Activated T-cell treated with anti-CD3 and anti-CD28 coated beads for 4 hours (primary cell): Measurements from ENCODE around the gene RPL27A.

Experiments used
- DNase-seq: peaks from one replicate; pipeline ENCODE4 v3.0.0-alpha.2; 2020

The RPL27A gene

DNA sequence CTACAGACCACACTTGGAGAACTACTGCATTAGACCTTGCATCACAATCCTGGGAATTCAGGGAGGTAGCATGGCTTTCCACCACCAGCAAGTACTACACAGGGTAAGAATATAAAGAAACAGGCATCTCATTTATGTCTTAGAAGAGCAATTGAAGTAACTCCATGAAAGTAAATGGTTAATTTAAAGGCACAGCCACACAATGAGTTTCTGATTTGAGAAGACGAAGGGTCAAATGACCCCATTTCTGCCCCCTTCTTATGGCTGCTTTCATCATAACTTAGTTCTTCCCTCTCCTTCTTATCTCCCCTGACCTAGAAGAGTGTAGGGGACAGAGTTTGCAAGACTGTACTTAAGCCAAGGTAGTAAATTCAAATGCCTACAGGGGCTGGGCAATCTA is 6.1 kb upstream of the RPL27A start:
- no peak for DNase-seq

GRCh38 chr11:8679006-8679405 is 3.6 kb upstream of the RPL27A start:
- DNase-seq = no peak

- DNase-seq = no peak
These were observed 722 bp upstream of the RPL27A start for GRCh38 chr11:8681837-8682302.

- no peak for DNase-seq
These were observed 669 bp downstream of the RPL27A start for GRCh38 chr11:8683115-8683807.

DNA sequence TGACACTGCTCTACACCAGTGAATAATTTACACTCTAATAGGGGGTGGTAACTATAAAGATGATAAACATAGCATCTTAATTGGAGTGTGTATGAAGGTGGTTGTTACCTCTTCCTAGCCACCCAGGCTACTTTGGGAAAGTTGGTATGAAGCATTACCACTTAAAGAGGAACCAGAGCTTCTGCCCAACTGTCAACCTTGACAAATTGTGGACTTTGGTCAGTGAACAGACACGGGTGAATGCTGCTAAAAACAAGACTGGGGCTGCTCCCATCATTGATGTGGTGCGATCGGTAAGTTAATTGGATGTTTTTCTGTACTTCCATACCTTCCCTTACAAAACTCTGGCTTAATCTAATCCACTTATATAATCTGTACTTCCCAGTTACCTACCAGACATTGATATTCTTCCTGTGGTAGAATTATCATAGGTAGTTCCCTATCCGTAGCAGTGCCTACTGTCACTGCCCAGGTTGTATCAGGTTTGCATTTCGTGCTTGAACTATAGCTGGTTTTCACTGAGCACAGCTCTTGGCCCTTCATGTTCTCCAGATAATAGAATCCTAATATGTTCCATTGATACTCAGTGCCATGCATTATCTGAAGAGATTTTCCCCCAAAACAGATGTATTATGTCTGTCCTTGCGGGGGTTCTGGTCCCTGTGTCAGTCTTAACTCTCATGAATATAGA is 2.2 kb downstream of the RPL27A start:
- DNase-seq = no peak

DNA sequence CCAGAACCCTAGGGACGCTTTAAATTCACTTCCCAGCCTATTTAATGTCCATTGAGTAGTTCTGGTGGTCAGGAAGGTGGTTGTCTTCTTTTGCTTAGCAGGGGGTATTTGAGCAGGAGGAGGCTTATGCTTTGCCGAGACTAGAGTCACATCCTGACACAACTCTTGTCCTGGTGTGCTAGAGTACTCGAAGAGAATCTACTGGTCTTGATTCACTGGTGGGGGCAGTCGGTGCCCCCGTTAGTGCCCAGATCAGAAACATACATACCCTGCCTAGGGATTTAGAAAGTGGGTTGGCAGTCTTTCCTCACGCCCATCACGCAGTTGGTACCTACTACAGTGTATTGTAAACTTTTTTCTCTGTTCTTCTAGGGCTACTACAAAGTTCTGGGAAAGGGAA is 2.7 kb downstream of the RPL27A start:
- DNase-seq = no peak

GRCh38 chr11:8685820-8686219 is 3.2 kb downstream of the RPL27A start:
- no peak for DNase-seq

GRCh38 chr11:8686325-8686724 is 3.7 kb downstream of the RPL27A start:
- no peak for DNase-seq

DNA sequence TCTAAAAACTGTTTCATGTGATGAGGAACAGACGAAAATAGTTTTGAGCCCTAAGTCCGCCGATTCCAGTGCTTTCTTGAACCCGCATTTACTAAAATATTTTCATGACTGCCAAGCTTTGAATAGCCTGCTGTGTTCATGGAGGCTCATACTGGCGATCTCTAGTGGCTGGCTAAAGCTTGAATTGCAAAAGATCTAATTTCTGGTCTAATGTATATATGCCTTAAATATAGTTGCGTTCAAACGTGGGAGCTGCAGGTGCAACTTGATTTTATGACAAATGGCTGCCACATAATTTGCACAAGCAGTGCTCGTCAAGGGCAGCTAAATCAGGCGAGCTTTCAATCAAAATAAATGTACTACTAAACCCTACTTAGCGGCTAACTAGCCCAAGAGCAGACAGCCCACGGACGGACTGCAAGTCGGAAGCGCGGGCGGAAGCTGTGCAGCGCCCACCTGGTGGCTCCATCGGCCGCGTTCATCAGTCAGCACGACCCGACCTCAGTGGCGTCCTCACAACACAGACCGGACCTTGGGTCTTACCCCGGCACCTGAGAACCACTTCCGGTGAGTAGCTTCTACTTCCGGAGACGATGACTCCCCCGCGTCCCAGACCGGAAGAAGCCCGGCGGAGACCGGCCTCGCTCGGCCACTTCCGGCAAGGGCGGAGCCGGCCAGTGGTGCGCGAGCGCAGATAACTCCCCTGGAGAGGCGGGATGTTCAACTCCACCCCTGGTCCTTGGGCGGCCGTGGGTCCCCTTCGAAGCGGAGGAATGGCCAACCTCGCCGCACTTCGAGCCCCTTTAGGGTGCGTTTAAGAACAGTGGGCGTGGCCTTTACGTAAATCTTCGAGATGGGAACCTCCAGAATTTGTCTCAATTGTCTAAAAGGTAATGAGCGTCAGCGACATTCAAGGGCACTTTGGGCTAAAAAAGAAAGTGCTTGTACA is 6.1 kb downstream of the RPL27A start:
- DNase-seq = peak; percentile 62

GRCh38 chr11:8689726-8690255 is 7.2 kb downstream of the RPL27A start:
- no peak for DNase-seq

DNA sequence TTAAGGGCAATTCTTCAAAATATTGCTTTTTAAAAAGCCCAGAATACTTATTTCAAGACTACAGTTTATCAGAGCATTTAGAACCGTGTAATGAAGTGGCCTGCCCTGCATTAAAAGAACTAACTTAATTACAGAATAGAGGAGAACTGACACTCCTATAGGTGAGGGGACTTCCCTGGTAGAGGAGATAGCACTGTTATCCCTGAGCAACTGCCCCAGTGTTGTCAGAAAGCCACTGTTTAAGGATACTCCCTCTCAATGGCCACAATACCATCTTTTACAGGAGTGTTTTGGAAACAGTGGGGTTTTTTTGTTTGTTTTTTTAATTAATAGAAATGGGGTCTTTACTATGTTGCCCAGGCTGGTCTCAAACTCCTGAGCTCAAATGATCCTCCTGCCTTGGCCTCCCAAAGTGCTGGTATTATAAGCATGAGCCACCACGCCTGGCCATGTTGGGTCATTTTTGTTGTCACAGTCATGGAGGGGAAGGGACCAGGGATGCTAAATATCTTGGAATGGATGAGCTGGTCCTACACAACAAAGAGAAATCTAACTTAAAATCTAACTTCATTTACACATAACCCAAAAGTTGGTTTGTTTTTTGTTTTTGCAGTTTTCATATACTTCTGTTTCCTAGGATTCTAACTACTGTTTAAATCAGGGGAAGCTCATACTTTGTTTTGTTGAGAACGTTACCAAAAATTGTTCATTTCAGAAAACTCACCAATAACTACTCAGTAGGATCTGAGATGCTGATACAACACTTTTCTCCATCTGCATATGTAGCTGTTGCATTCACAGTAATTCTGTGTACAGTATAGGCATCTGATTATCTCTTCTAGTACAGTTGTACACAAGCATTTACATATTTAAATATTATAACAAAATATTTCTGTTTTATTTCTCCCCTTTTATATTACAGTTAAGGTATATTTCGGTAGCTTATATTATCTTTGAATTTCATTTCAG is 8.1 kb downstream of the RPL27A start:
- no peak for DNase-seq

- no peak for DNase-seq
These were observed 9.0 kb downstream of the RPL27A start for GRCh38 chr11:8691601-8692000.

- no peak for DNase-seq
These were observed 9.8 kb downstream of the RPL27A start for GRCh38 chr11:8692417-8692816.

GRCh38 chr11:8693010-8693551 is 10.5 kb downstream of the RPL27A start:
- DNase-seq = no peak

DNA sequence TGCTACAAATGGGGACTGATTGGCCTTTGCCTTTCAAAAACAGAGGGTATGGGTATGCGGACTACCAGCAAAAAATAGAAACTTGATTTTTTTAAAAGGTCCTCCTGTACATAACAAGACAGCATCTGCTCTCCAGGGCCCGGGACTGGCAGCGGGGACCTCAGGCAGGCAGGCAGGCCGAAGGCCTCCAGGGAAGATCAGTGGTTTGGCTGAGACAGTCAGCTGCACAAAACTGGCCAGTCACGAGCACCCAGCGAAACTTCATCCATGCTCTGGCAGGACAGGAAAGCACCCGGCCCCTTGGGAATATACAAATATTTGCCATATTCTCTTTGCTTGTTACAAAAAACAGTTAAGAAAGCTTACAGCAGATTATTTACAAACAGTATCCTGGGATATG is 11.0 kb downstream of the RPL27A start:
- DNase-seq = no peak

DNA sequence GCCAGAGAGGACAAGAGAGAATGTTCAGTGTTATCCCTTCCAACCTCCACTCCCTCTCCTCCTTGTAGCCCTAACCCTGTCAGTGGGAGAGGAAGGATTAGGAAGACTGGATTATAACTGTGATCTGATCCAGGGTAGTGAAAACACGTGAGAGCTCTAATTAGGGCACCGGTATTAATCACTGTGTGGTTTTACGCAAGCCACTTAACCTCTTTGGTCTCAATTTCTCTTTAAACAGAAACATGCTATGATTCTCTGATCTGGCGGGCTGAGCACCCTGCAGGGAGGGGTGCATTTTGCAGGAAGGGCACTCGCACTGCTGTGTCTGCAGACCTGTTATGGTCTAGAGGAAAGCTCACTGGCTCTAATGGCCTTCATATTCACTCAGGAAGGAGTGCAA is 11.5 kb downstream of the RPL27A start:
- DNase-seq = no peak

- no peak for DNase-seq
These were observed 14.5 kb downstream of the RPL27A start for GRCh38 chr11:8697054-8697453.

- no peak for DNase-seq
These were observed 15.8 kb downstream of the RPL27A start for GRCh38 chr11:8698379-8698851.

DNA sequence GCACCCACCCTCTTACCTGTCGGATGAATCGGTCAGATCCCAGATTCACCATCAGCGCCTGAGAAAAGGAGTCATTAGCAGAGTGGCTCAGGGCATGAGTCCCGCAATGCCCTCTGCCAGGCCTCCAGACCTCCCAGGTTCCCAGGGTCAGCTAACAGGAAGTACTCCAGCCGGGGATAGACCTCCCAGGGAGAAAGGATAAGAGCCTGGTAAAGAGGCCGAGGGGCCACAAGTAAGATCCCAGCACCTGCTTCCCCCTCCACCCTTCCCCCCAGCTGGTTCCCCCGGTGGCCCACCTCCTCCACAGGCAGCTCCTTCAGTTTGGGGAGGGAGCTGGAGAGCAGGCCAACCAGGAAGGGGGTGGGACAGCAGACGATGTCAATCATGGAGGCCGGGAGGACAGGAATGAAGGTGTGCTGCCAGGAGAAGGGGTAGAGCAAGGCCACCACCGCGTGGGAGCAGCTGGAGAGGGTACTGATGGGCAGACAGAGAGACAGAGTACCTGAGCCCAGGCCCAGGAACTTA is 16.4 kb downstream of the RPL27A start:
- no peak for DNase-seq

GRCh38 chr11:8699903-8700302 is 17.3 kb downstream of the RPL27A start:
- no peak for DNase-seq

DNA sequence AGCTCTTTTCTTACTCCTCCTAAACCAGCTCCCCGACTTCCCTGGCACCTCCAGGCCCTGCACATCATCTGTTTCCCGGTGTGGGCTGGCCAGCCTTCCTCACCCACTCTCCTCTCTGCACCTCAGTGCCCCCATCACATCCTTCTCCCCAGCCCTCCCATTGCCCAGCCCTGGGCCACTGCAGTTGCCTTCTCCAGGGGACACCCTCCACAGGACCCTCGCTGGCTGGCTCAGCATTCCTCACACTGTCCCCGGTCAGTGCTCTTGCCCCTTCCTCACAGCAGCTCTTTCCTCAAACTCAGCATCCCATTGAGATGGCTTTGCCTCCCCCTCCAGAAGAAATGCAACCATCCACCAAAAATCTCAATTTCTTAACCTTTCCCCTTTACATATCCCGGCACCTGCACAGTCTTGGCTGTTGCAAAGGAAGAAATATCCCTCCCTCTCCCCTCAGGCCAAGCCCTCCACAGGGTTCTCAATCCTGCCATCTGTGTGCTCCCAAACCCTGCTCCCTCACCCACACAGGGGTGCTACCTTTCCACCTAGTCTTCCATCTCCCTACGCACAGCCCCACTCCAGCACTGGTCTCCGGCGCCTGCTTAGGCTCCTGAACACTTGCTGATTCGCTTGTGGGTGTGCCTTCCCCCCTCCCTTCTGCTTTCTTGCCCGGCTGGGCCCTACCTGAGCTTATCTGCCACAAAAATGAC is 19.5 kb downstream of the RPL27A start:
- no peak for DNase-seq
